Body of pancreas (tissue), 4 donors: ENCODE measurements around the gene NDUFAF5. TPM values are rescaled to one million over a fixed set of nuclear protein-coding genes. Genes with fewer than 3 reads are reported as not detected.

Experiments
- ATAC-seq: fragments of 150-250 bp; one replicate; pipeline ENCODE4 v1.9.1; 2016
- DNase-seq, 4 donors: peaks; one replicate each; pipeline ENCODE4 v3.0.0-alpha.2; 2019
- H3K27ac ChIP-seq, 4 donors: fragments of 200-600 bp; sonication (generic); 1 replicate in 3 of 4; 2 replicates in 1 of 4; pipeline versions ENCODE4 v1.5.1 to v1.6.1; 2016 to 2019; ENCODE audit warnings: mild to moderate bottlenecking in 1 of 4, mixed read lengths in 1 of 4, moderate library complexity in 1 of 4
- H3K27me3 ChIP-seq, 2 donors: fragments of 200-600 bp; sonication (generic); one replicate each; pipeline ENCODE4 v1.6.0; 2016; ENCODE audit warnings: mild to moderate bottlenecking in 1 of 2
- H3K36me3 ChIP-seq, 2 donors: fragments of 200-600 bp; sonication (generic); replicated peaks in 1 of 2; 2 replicates each; pipeline ENCODE4 v1.5.1; 2016; ENCODE audit warnings: low read depth in 2 of 2; ENCODE audit not compliant: insufficient read depth in 1 of 2
- H3K4me1 ChIP-seq: fragments of 200-600 bp; sonication (generic); one replicate; pipeline ENCODE4 v1.6.0; 2016
- H3K4me3 ChIP-seq, 2 donors: fragments of 200-600 bp; sonication (generic); 1 replicate in 1 of 2; 2 replicates in 1 of 2; pipeline ENCODE4 v1.5.1; 2016 to 2019
- H3K9me3 ChIP-seq, 3 donors: fragments of 200-600 bp; sonication (generic); 1 replicate in 2 of 3; 2 replicates in 1 of 3; pipeline ENCODE4 v1.5.1; 2016
- POLR2A ChIP-seq, 3 donors: fragments of 450-650 bp; IDR thresholded peaks; one replicate each; pipeline ENCODE4 v1.6.1; 2016; ENCODE audit warnings: antibody characterized with exemption in 3 of 3, mild to moderate bottlenecking in 2 of 3
- WGBS, 2 donors: methylation state at CpG; one replicate each; pipeline ENCODE4 v1.1.5; 2017; 5-methylcytosine and 5-hydroxymethylcytosine counted together
- intact Hi-C: fragments of 100-400 bp; cut with DNase I; formaldehyde crosslinking; loops from one replicate; pipeline ENCODE4 v1.15.1; 2023
- total RNA-seq, 2 donors: library from RNA; depleted of rRNA; stranded (reverse); fragments of >200 nt; gene quantifications; one replicate each; pipeline ENCODE4 v1.1.0, GENCODE V29; 2016
- TF ChIP-seq, protein P1 (sequence below), 7 experiments: fragments of 450-650 bp in 4 of 7; fragments of 200-600 bp in 3 of 7; sonication (generic) in 3 of 7; IDR thresholded peaks; one replicate each; pipeline ENCODE4 v1.5.1; 2016 to 2019; ENCODE audit warnings: antibody characterized with exemption in 7 of 7

The NDUFAF5 gene
- total RNA-seq, 2 donors from 2014 or later: 4.4 to 6.3 TPM

GRCh38 chr20:13868331-13868730 lies 83.5 kb downstream of the NDUFAF5 start:
- no peaks in the 10 kb centered on the region for H3K36me3 ChIP-seq
- DNase-seq (peak in 1 of 4 donors; percentile 28), ATAC-seq (no peak)

GRCh38 chr20:13870170-13870748 lies 85.4 kb downstream of the NDUFAF5 start:
- intact Hi-C loops: no loop called here
- TF ChIP-seq POLR2A (IDR thresholded peaks at IDR 0.05): no peak
- TF ChIP-seq, protein P1, sequence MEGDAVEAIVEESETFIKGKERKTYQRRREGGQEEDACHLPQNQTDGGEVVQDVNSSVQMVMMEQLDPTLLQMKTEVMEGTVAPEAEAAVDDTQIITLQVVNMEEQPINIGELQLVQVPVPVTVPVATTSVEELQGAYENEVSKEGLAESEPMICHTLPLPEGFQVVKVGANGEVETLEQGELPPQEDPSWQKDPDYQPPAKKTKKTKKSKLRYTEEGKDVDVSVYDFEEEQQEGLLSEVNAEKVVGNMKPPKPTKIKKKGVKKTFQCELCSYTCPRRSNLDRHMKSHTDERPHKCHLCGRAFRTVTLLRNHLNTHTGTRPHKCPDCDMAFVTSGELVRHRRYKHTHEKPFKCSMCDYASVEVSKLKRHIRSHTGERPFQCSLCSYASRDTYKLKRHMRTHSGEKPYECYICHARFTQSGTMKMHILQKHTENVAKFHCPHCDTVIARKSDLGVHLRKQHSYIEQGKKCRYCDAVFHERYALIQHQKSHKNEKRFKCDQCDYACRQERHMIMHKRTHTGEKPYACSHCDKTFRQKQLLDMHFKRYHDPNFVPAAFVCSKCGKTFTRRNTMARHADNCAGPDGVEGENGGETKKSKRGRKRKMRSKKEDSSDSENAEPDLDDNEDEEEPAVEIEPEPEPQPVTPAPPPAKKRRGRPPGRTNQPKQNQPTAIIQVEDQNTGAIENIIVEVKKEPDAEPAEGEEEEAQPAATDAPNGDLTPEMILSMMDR (IDR thresholded peaks at IDR 0.05): no peak
- Histone ChIP-seq H3K4me3 (no peak overlapping the region), H3K36me3 (no peaks in the 10 kb centered on the region), H3K9me3 (no peaks in the 10 kb centered on the region), H3K27me3 (no peaks in the 10 kb centered on the region), H3K4me1 (no peaks in the 10 kb centered on the region), H3K27ac (no peak overlapping the region)
- ATAC-seq (no peak), DNase-seq (no peak)
- 59 to 73% methylated on average over 4 of the region's 4 CpGs for WGBS, 2 donors

More at GRCh38 chr20:13868331-13868730, 83.5 kb downstream of the NDUFAF5 start:
- Histone ChIP-seq H3K27me3 (no peaks in the 10 kb centered on the region), H3K9me3 (no peaks in the 10 kb centered on the region), H3K27ac (no peak overlapping the region), H3K4me3 (no peak overlapping the region), H3K4me1 (no peaks in the 10 kb centered on the region)
- WGBS, 2 donors: 77 to 82% methylated on average over 4 of the region's 4 CpGs
- intact Hi-C loops: no loop called here
- TF ChIP-seq, protein P1 (IDR thresholded peaks at IDR 0.05): no peak
- no peak for TF ChIP-seq POLR2A (IDR thresholded peaks at IDR 0.05)

Other genes with a start within 250 kb of the NDUFAF5 start
- 10 to 100 TPM in 1 of 2 donors, 1 to 10 TPM in 1; 8.0 to 11.5 TPM for gene TASP1, start 146.1 kb upstream of the NDUFAF5 start, total RNA-seq
- 10 to 100 TPM; 12.5 to 16.5 TPM for gene ESF1, start 109 bp upstream of the NDUFAF5 start, total RNA-seq
- not detected for gene SEL1L2, start 205.6 kb downstream of the NDUFAF5 start, total RNA-seq
- gene MACROD2, start 210.5 kb downstream of the NDUFAF5 start, total RNA-seq: 10 to 100 TPM in 1 of 2 donors, 1 to 10 TPM in 1; 8.3 to 21.8 TPM